HUES6 (cell line): ENCODE results near the gene C19orf12.

ENCODE experiments used
- H3K27ac ChIP-seq: 2 replicates; pipeline ENCODE4 v1.7.0; 2013; ENCODE audit warnings: low read depth, mild to moderate bottlenecking, low read length, inconsistent platforms
- H3K27me3 ChIP-seq: 2 replicates; pipeline ENCODE4 v1.6.1; 2013; ENCODE audit warnings: low read length; ENCODE audit not compliant: control insufficient read depth, insufficient read depth
- H3K36me3 ChIP-seq: 2 replicates; pipeline ENCODE4 v1.6.1; 2013; ENCODE audit warnings: low read length; ENCODE audit not compliant: control insufficient read depth, insufficient read depth
- H3K4me1 ChIP-seq: 2 replicates; pipeline ENCODE4 v1.6.1; 2013; ENCODE audit warnings: low read length; ENCODE audit not compliant: control insufficient read depth, insufficient read depth
- H3K4me3 ChIP-seq: 2 replicates; pipeline ENCODE4 v1.5.1; 2013; ENCODE audit warnings: low read depth, low read length
- H3K9ac ChIP-seq: one replicate; pipeline ENCODE4 v1.6.1; 2013; ENCODE audit warnings: mild to moderate bottlenecking, low read length
- H3K9me3 ChIP-seq: 2 replicates; pipeline ENCODE4 v1.6.1; 2013; ENCODE audit warnings: low read depth, low read length; ENCODE audit not compliant: control insufficient read depth, insufficient read depth

Gene C19orf12

DNA sequence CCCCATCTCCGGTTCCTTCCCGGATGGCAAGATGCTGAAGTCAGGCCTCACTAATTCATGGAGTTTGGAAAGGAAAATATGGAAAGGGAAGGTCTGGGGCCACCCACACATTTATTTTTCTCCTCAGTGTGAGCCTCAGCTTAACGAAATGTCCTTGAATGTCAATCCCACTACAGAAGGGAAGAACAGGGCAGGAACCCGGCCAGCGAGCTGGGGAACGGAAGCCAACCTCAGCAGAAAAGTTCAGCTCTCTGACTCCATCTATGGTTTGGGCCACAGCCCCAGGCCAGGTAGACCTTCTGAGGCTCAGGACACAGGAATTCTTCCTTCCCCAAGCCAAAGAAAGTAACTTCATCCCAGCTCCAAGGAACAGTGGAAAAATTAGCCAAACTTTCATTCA lies 8.4 kb downstream of the C19orf12 start:
- H3K27ac ChIP-seq, result no peak overlapping the region

GRCh38 chr19:29705706-29706105 lies 9.4 kb downstream of the C19orf12 start:
- Histone ChIP-seq H3K27ac (no peak overlapping the region), H3K9ac (no peak overlapping the region), H3K36me3 (peaks cover 10% of the 10 kb centered on the region; the same call in 1 of the 2 replicates), H3K27me3 (no peaks in the 10 kb centered on the region), H3K4me3 (no peak overlapping the region), H3K9me3 (no peaks in the 10 kb centered on the region), H3K4me1 (no peaks in the 10 kb centered on the region)

More for the DNA sequence above, 8.4 kb downstream of the C19orf12 start:
- H3K9me3 ChIP-seq, result no peaks in the 10 kb centered on the region
- no peak overlapping the region for H3K9ac ChIP-seq
- H3K4me1 ChIP-seq, result no peaks in the 10 kb centered on the region
- H3K4me3 ChIP-seq, result no peak overlapping the region
- no peaks in the 10 kb centered on the region for H3K27me3 ChIP-seq
- peaks cover 10% of the 10 kb centered on the region; the same call in 1 of the 2 replicates for H3K36me3 ChIP-seq

DNA sequence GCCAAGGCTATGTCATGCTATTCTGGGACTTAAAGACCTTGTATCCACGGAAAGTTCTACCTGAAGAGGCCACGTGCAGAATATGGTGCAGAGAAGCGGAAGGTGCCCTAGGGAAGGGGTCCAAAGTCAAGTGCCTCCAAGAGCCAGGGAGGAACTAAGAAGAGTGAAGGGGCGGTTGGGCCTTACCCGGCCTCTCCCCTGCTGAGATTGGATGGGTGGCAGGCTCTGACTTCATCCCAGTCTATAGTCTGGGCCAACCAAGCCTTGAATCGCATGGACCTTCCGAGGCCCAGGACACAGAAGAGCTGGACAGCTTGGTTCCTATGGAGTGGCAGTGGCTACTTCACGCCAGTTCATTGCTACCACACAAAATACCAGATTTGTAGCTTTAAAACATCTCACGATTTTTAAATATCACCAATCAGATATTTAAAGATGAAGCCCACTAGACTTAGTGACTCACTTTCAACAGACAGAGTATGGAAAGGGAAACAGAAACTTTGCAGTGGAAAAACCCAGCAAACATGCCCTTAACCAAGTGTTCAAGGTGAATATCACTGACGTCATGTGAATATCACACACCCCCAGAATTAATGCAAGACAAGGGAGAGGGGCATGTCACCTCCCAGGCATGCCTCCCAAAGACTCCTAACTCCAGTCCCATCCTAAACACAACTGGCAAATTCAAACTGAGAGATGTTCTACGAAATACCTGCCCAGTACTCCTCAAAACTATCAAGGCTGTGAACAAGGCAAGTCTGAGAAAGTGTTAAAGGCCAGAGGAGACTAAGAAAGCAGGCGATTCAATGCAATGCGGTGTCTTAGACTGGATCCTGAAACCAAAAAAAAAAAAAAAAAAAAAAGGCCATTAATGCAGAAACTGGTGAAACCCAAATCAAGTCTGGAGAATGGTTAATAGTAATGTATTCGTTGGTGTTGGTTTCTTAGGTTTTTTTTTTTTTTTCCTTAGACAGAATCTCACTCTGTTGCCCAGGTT lies 10.2 kb downstream of the C19orf12 start:
- Histone ChIP-seq H3K9me3 (no peaks in the 10 kb centered on the region), H3K27ac (no peak overlapping the region), H3K36me3 (peaks cover 10% of the 10 kb centered on the region; the same call in 1 of the 2 replicates)

GRCh38 chr19:29702963-29703320 lies 12.1 kb downstream of the C19orf12 start:
- H3K4me1 ChIP-seq, result no peaks in the 10 kb centered on the region
- no peaks in the 10 kb centered on the region for H3K27me3 ChIP-seq
- H3K9ac ChIP-seq, result no peak overlapping the region
- H3K9me3 ChIP-seq, result no peaks in the 10 kb centered on the region
- H3K27ac ChIP-seq, result no peak overlapping the region
- peaks cover 10% of the 10 kb centered on the region; the same call in 1 of the 2 replicates for H3K36me3 ChIP-seq
- no peak overlapping the region for H3K4me3 ChIP-seq

More for the DNA sequence above, 10.2 kb downstream of the C19orf12 start:
- H3K27me3 ChIP-seq, result no peaks in the 10 kb centered on the region
- no peaks in the 10 kb centered on the region for H3K4me1 ChIP-seq
- no peak overlapping the region for H3K9ac ChIP-seq
- H3K4me3 ChIP-seq, result no peak overlapping the region

- no peak overlapping the region for H3K9ac ChIP-seq
- H3K36me3 ChIP-seq, result peaks cover 8% of the 10 kb centered on the region; the same call in 1 of the 2 replicates
- no peaks in the 10 kb centered on the region for H3K4me1 ChIP-seq
- no peak overlapping the region for H3K4me3 ChIP-seq
- no peaks in the 10 kb centered on the region for H3K9me3 ChIP-seq
- no peak overlapping the region for H3K27ac ChIP-seq
- no peaks in the 10 kb centered on the region for H3K27me3 ChIP-seq
Measured at GRCh38 chr19:29702161-29702962, 12.7 kb downstream of the C19orf12 start.

- H3K36me3 ChIP-seq, result peaks cover 6% of the 10 kb centered on the region; the same call in 1 of the 2 replicates
- no peak overlapping the region for H3K27ac ChIP-seq
- H3K9ac ChIP-seq, result no peak overlapping the region
- no peaks in the 10 kb centered on the region for H3K27me3 ChIP-seq
- no peak overlapping the region for H3K4me3 ChIP-seq
- H3K4me1 ChIP-seq, result no peaks in the 10 kb centered on the region
- 0 out of 2 replicates have a peak, but pooled peaks cover 3% of the 10 kb centered on the region for H3K9me3 ChIP-seq
Measured at GRCh38 chr19:29700498-29700897, 14.6 kb downstream of the C19orf12 start.

DNA sequence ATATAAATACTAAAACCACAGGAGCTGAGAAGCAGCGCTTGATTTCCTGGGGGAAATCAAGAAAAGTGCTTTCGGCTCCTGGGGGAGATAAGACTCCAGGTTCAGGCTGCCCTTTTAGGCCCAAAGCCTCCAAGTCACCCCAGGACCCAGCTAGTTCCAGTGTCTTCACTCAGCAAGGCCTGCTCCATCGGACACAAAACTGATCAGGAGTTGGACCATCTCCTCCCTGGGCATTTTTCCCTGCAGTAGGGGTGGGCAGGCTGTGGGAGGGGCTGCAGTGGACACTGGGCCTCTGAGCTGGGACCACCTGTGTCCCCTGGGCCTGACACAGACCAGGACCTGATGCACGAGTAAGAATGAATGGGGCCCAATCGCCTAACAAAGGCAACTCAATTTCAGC lies 15.2 kb downstream of the C19orf12 start:
- no peak overlapping the region for H3K27ac ChIP-seq
- H3K27me3 ChIP-seq, result no peaks in the 10 kb centered on the region
- H3K4me1 ChIP-seq, result no peaks in the 10 kb centered on the region
- H3K9ac ChIP-seq, result no peak overlapping the region
- H3K4me3 ChIP-seq, result no peak overlapping the region
- 0 out of 2 replicates have a peak, but pooled peaks cover 3% of the 10 kb centered on the region for H3K9me3 ChIP-seq
- H3K36me3 ChIP-seq, result peaks cover 6% of the 10 kb centered on the region; the same call in 1 of the 2 replicates

GRCh38 chr19:29697523-29698261 lies 17.4 kb downstream of the C19orf12 start:
- H3K36me3 ChIP-seq, result 0 out of 2 replicates have a peak, but pooled peaks cover 4% of the 10 kb centered on the region
- no peak overlapping the region for H3K9ac ChIP-seq
- no peak overlapping the region for H3K4me3 ChIP-seq
- H3K27ac ChIP-seq, result no peak overlapping the region
- H3K9me3 ChIP-seq, result 0 out of 2 replicates have a peak, but pooled peaks cover 3% of the 10 kb centered on the region
- H3K27me3 ChIP-seq, result no peaks in the 10 kb centered on the region
- H3K4me1 ChIP-seq, result no peaks in the 10 kb centered on the region

- Histone ChIP-seq H3K9ac (no peak overlapping the region), H3K4me3 (no peak overlapping the region), H3K27ac (no peak overlapping the region), H3K9me3 (0 out of 2 replicates have a peak, but pooled peaks cover 3% of the 10 kb centered on the region), H3K27me3 (no peaks in the 10 kb centered on the region), H3K4me1 (no peaks in the 10 kb centered on the region), H3K36me3 (no peaks in the 10 kb centered on the region)
Measured at GRCh38 chr19:29696565-29696846, 18.6 kb downstream of the C19orf12 start.

GRCh38 chr19:29695765-29696564 lies 19.1 kb downstream of the C19orf12 start:
- Histone ChIP-seq H3K36me3 (no peaks in the 10 kb centered on the region), H3K4me3 (no peak overlapping the region), H3K4me1 (no peaks in the 10 kb centered on the region)

More at GRCh38 chr19:29695765-29696564, 19.1 kb downstream of the C19orf12 start:
- Histone ChIP-seq H3K9ac (no peak overlapping the region), H3K27me3 (no peaks in the 10 kb centered on the region), H3K27ac (no peak overlapping the region), H3K9me3 (0 out of 2 replicates have a peak, but pooled peaks cover 3% of the 10 kb centered on the region)
